Panc1 (cell line): ENCODE measurements around the gene NT5DC3. TPM values are rescaled to one million over a fixed set of nuclear protein-coding genes. Genes with fewer than 3 reads are reported as not detected.
A peak's percentile ranks its signal among the peaks of the same experiment; 100 is the strongest.

Source experiments
- ATAC-seq: fragments of 200-7000 bp; cut with Tn5 transposase; 2 replicates; pipeline ENCODE4 v1.9.1; 2020; ENCODE audit warnings: mild to moderate bottlenecking, moderate library complexity
- BruUV-seq: library from RNA; stranded (reverse); fragments of 400-500 nt; replicated peaks from 2 replicates; lab custom pipeline; 2021; lab: Mats Ljungman, UMichigan
- CTCF ChIA-PET: fragments of 300-600 bp; sonication (Branson Sonifier 250); formaldehyde crosslinking; loops from one replicate; lab custom pipeline; 2022; ENCODE audit warnings: antibody characterized with exemption; lab: Charles Lee
- POLR2A ChIA-PET: fragments of 300-600 bp; sonication (Branson Sonifier 250); formaldehyde crosslinking; loops from one replicate; lab custom pipeline; 2022; ENCODE audit warnings: antibody characterized with exemption; lab: Charles Lee
- DNase-seq: peaks from one replicate; pipeline ENCODE4 v3.0.0-alpha.2; 2010; ENCODE audit warnings: low read depth, low spot score
- H3K27ac ChIP-seq: 2 replicates; pipeline ENCODE4 v1.5.1; 2011; ENCODE audit warnings: mild to moderate bottlenecking, low read length, inconsistent platforms
- H3K27me3 ChIP-seq: fragments of 200-500 bp; sonication (Bioruptor generic); 2 replicates; pipeline ENCODE4 v1.6.0; 2014; ENCODE audit warnings: low read length, inconsistent platforms; ENCODE audit not compliant: control insufficient read depth, insufficient read depth
- H3K36me3 ChIP-seq: fragments of 200-500 bp; sonication (Bioruptor generic); 2 replicates; pipeline ENCODE4 v1.5.1; 2014; ENCODE audit warnings: inconsistent platforms, mild to moderate bottlenecking, low read length, moderate library complexity; ENCODE audit not compliant: control insufficient read depth, insufficient read depth
- H3K4me1 ChIP-seq: 2 replicates; pipeline ENCODE4 v1.5.1; 2011; ENCODE audit warnings: inconsistent platforms, mild to moderate bottlenecking, low read length, moderate library complexity; ENCODE audit not compliant: control insufficient read depth, insufficient read depth
- H3K4me3 ChIP-seq, 2 experiments: 2 replicates each; pipeline ENCODE4 v1.5.1; 2011 to 2012; ENCODE audit warnings: low read depth in 2 of 2, low read length in 2 of 2, mild to moderate bottlenecking in 2 of 2, inconsistent platforms in 1 of 2, moderate library complexity in 1 of 2
- H3K9me3 ChIP-seq: fragments of 200-500 bp; sonication (Bioruptor generic); 2 replicates; pipeline ENCODE4 v1.5.1; 2014; ENCODE audit warnings: low read depth, mild to moderate bottlenecking, inconsistent platforms, low read length, moderate library complexity; ENCODE audit not compliant: control insufficient read depth, insufficient read depth
- POLR2AphosphoS5 ChIP-seq: IDR thresholded peaks from 2 replicates; pipeline ENCODE4 v1.6.1; 2012; ENCODE audit warnings: mild to moderate bottlenecking, low read depth, low read length, moderate library complexity
- SIN3A ChIP-seq: IDR thresholded peaks from 2 replicates; pipeline ENCODE4 v1.6.1; 2012; ENCODE audit warnings: low read depth, mild to moderate bottlenecking, low read length, moderate library complexity, borderline replicate concordance; ENCODE audit not compliant: insufficient read depth
- TCF7L2 ChIP-seq: IDR thresholded peaks from 2 replicates; pipeline ENCODE4 v1.6.1; 2011; ENCODE audit warnings: mild to moderate bottlenecking, low read depth, low read length, inconsistent platforms
- in situ Hi-C: cut with HindIII; loops from 2 replicates; pipeline ENCODE4 v1.10.0; 2016; ENCODE audit warnings: low sequenced_read_pairs, low pct_unique_long_range_greater_than_20kb
- intact Hi-C: fragments of 100-400 bp; cut with micrococcal nuclease; formaldehyde crosslinking; loops from one replicate; pipeline ENCODE4 v1.10.0; 2022; ENCODE audit not compliant: unreplicated experiment
- total RNA-seq: library from RNA; stranded (reverse); gene quantifications from one replicate; pipeline ENCODE4 v1.2.1, GENCODE V29; 2021; ENCODE audit not compliant: unreplicated experiment
- TF ChIP-seq, protein P1 (sequence below): fragments of 450-650 bp; IDR thresholded peaks from 2 replicates; pipeline ENCODE4 v1.5.1; 2017; ENCODE audit warnings: mild to moderate bottlenecking
- TF ChIP-seq, protein P2 (sequence below), 2 experiments: IDR thresholded peaks; 2 replicates each; pipeline ENCODE4 v1.6.1; 2011 to 2012; ENCODE audit warnings: low read depth in 2 of 2, control low read depth in 1 of 2, low read length in 1 of 2, mild to moderate bottlenecking in 1 of 2, moderate library complexity in 1 of 2; ENCODE audit not compliant: insufficient read depth in 1 of 2

NT5DC3 gene
- total RNA-seq, 1 experiment from 2014 or later, result 24.9 TPM

DNA sequence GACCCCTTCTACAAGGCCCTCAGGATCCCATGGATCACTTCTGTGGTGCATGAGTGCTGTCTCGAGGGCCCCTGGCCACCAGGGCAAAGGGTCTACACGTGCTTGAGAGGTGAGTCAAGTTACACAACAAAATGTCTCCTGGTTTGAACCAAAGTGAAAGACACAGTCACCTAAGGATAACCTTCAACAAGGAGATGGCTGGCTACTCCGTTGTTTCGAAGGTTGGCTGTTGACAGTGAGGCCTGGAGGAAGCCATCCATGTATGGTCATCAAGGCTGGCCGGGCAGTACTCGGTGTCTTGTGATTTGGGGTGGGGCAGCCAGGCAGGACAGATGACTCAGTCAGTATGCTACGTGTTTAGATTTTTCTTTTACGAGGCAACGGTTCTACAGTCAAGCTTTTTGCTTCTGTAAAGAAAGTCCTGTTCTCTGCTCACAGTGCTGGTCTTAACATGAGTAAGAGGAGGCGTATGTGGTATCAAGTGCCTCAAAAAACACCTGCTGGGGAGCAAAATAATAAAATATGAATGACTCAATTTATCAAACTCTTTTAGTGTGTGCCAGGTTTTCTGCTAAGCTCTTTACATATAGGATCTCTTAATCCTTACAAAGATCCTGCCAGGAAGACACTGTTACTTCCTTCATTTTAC is 18.0 kb upstream of the NT5DC3 start:
- DNase-seq (peak; percentile 64), ATAC-seq (peak; percentile 90)
- H3K4me3 ChIP-seq, result no peak overlapping the region
- in situ Hi-C loops, result no loop called here
- peaks cover 18% of the 10 kb centered on the region for H3K4me1 ChIP-seq
- BruUV-seq, result no TSS peak
- no peaks in the 10 kb centered on the region for H3K36me3 ChIP-seq
- H3K27me3 ChIP-seq, result no peaks in the 10 kb centered on the region
- TF ChIP-seq POLR2AphosphoS5 (0 out of 2 replicates have a peak, but pooled peaks have one; percentile 21), SIN3A (no peak), TCF7L2 (peak; percentile 67)
- ChIA-PET POLR2A (interaction anchor here (0.6 kb wide), 1 partner anchor 1374 kb away, joined by 4 read pairs; no protein-coding TSS in a partner anchor), CTCF (no interaction called here)
- intact Hi-C loops, result no loop called here
- peak overlapping the region; percentile 86 for H3K27ac ChIP-seq
- no peaks in the 10 kb centered on the region for H3K9me3 ChIP-seq

DNA sequence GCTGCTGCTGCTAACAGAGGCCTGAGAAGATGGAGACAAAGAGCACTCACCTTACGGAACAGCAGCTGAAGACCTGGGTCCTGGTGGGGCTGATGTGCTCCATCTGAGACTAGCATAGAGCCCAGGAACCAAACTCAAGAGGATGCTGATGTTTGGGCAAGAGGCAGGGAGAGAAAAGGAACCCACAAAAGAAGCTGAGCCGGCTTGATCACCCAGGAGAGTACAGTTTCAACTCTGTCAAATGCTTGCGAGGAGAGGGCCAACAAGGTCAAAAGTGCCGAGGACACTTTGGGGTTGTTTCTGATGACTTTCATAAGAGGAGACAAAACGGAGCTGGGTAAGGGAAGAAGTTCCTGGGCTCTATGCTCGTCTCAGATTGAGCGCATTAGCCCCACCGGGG is 17.3 kb upstream of the NT5DC3 start:
- Histone ChIP-seq H3K36me3 (no peaks in the 10 kb centered on the region), H3K4me1 (peaks cover 18% of the 10 kb centered on the region), H3K4me3 (no peak overlapping the region), H3K9me3 (no peaks in the 10 kb centered on the region), H3K27me3 (no peaks in the 10 kb centered on the region), H3K27ac (peak overlapping the region; percentile 86)
- no TSS peak for BruUV-seq
- CTCF ChIA-PET, result no interaction called here
- no peak for DNase-seq
- POLR2A ChIA-PET, result interaction anchor here (0.5 kb wide), 1 partner anchor 1592 kb away, joined by 3 read pairs; no protein-coding TSS in a partner anchor
- in situ Hi-C loops (no loop called here), intact Hi-C loops (no loop called here)
- ATAC-seq, result no peak
- TF ChIP-seq POLR2AphosphoS5, result no peak

DNA sequence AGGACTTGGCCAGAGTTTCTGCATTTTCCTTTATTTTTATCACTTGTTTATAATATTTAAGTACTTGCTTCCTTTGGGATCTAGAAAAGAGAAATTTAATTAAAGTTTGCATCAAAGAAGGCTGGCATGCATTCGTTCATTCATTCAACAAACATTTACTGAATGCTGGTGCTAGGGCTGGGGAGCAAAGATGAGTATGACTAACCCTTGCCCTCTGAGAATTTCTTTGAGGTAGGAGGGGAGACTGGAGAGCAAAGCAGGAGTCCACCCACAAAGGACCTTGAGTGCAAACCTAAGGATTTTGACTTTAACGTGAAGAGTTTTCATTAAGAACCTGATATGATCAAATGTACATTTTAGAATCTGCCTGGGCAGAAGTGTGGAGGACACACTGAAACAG is 16.1 kb upstream of the NT5DC3 start:
- Histone ChIP-seq H3K36me3 (no peaks in the 10 kb centered on the region), H3K27ac (no peak overlapping the region), H3K4me3 (no peak overlapping the region), H3K9me3 (no peaks in the 10 kb centered on the region), H3K4me1 (peaks cover 18% of the 10 kb centered on the region), H3K27me3 (no peaks in the 10 kb centered on the region)
- ATAC-seq (no peak), DNase-seq (no peak)
- intact Hi-C loops (no loop called here), in situ Hi-C loops (no loop called here)
- CTCF ChIA-PET, result no interaction called here
- BruUV-seq, result no TSS peak
- TF ChIP-seq POLR2AphosphoS5 (no peak), SIN3A (no peak), TCF7L2 (no peak)
- POLR2A ChIA-PET, result no interaction called here

DNA sequence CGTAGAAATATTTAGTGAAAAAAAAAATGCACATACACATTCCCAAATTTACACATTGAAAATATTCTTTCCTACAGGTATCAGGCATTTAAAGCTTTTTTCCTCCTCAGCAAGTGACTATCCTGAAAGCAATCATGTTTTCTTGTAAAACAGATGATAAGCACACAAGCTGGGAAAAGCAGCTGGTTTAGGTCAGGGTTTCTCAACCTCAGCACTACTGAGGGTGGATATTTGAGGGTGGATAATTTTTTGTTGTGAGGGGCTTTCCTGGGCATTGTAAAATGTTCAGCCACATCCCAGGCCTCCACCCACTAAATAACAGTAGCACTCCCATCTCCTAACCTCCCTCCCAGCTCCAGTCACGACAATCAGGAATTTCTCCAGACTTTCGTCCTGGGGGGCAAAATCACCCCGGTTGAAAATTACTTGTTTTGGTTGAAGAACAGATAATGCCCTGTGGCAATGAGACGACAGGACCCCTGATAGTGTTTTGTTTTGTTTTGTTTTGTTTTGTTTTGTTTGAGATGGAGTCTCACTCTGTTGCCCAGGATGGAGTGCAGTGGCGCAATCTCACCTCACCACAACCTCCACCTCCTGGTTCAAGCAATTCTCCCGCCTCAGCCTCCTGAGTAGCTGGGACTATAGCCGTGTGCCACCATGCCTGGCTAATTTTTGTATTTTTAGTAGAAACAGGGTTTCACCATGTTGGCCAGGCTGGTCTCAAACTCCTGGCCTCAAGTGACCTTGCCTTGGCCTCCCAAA is 15.0 kb upstream of the NT5DC3 start:
- Histone ChIP-seq H3K4me1 (peaks cover 18% of the 10 kb centered on the region), H3K36me3 (no peaks in the 10 kb centered on the region), H3K27me3 (no peaks in the 10 kb centered on the region), H3K27ac (no peak overlapping the region), H3K4me3 (no peak overlapping the region), H3K9me3 (no peaks in the 10 kb centered on the region)
- no TSS peak for BruUV-seq
- CTCF ChIA-PET, result no interaction called here
- in situ Hi-C loops (no loop called here), intact Hi-C loops (no loop called here)
- no peak for ATAC-seq
- TF ChIP-seq TCF7L2 (no peak), SIN3A (no peak), POLR2AphosphoS5 (no peak)
- TF ChIP-seq, protein P1, sequence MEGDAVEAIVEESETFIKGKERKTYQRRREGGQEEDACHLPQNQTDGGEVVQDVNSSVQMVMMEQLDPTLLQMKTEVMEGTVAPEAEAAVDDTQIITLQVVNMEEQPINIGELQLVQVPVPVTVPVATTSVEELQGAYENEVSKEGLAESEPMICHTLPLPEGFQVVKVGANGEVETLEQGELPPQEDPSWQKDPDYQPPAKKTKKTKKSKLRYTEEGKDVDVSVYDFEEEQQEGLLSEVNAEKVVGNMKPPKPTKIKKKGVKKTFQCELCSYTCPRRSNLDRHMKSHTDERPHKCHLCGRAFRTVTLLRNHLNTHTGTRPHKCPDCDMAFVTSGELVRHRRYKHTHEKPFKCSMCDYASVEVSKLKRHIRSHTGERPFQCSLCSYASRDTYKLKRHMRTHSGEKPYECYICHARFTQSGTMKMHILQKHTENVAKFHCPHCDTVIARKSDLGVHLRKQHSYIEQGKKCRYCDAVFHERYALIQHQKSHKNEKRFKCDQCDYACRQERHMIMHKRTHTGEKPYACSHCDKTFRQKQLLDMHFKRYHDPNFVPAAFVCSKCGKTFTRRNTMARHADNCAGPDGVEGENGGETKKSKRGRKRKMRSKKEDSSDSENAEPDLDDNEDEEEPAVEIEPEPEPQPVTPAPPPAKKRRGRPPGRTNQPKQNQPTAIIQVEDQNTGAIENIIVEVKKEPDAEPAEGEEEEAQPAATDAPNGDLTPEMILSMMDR, result no peak
- TF ChIP-seq, protein P2, sequence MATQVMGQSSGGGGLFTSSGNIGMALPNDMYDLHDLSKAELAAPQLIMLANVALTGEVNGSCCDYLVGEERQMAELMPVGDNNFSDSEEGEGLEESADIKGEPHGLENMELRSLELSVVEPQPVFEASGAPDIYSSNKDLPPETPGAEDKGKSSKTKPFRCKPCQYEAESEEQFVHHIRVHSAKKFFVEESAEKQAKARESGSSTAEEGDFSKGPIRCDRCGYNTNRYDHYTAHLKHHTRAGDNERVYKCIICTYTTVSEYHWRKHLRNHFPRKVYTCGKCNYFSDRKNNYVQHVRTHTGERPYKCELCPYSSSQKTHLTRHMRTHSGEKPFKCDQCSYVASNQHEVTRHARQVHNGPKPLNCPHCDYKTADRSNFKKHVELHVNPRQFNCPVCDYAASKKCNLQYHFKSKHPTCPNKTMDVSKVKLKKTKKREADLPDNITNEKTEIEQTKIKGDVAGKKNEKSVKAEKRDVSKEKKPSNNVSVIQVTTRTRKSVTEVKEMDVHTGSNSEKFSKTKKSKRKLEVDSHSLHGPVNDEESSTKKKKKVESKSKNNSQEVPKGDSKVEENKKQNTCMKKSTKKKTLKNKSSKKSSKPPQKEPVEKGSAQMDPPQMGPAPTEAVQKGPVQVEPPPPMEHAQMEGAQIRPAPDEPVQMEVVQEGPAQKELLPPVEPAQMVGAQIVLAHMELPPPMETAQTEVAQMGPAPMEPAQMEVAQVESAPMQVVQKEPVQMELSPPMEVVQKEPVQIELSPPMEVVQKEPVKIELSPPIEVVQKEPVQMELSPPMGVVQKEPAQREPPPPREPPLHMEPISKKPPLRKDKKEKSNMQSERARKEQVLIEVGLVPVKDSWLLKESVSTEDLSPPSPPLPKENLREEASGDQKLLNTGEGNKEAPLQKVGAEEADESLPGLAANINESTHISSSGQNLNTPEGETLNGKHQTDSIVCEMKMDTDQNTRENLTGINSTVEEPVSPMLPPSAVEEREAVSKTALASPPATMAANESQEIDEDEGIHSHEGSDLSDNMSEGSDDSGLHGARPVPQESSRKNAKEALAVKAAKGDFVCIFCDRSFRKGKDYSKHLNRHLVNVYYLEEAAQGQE (IDR thresholded peaks at IDR 0.05; ENCODE audit: insufficient read depth in 1 of 2, low read depth in 2 of 2, low read length in 1 of 2), result no peak
- POLR2A ChIA-PET, result no interaction called here
- DNase-seq, result no peak
